GM19351 (cell line): ENCODE results near the gene ZNF496.
A peak's percentile ranks its signal among the peaks of the same experiment; 100 is the strongest.
"Not testable (repeated sequence)": the region's sequence is repeated elsewhere in the genome, so short reads cannot be mapped to it uniquely, and the experiment has no call there.

ENCODE experiments used
- ATAC-seq: cut with Tn5 transposase; IDR thresholded peaks from one replicate; pipeline ENCODE4 v1.9.1; 2021; ENCODE audit warnings: mild to moderate bottlenecking, moderate library complexity; ENCODE audit not compliant: unreplicated experiment

ZNF496 gene

DNA sequence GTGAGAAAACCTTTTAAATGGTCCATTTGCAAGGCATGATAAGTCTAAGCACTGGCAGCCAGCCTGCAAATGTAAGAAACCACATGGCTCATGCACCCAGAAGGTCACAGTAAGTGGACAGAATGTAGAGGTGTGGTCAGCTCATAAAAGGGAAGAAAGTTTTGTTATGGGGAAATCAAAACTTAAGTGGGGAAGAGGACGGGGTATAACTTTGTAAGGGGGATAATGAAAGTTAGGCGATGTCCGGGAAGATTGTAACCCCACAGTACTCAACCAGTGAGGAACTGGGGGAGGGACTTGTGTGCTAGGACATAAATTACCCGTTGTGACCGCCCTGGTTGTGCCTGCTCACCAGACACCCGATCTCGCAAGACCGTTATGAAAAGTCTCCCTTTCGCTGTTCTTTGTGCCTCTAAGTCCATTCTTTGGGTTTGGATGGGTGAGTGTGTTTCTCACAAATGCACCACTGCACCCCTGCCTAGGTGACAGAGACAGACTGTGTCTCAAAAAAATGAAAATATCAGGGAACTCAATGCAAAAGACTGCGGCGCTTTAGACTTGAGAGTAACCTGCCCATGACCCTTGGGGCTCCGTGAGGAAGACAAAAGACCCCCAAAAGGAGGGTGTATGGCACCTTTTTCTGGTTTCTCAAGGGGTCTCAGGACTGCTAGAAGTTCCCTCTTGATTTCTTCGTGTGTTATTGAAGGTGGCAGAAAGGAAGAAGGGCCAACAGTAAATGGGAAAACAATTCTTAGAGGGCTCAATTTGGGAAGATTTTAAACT is 28.6 kb upstream of the ZNF496 start:
- no peak for ATAC-seq

DNA sequence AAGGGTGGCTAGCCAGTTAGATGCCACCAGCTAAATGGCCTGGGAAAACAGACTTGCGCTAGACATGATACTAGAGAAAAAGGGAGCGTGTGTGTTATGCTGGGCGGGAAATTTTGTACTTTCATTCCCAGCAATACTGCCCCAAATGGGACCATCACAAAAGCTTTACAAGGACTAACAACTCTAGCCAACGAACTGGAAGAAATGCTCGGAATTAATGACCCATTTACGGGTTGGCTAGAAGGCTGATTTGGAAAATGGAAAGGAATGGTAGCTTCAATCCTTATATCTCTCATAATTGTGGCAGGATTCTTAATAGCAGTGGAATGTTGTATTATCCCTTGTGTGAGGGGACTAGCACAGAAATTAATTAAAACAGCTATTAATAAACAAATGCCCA is 27.9 kb upstream of the ZNF496 start:
- no peak for ATAC-seq

DNA sequence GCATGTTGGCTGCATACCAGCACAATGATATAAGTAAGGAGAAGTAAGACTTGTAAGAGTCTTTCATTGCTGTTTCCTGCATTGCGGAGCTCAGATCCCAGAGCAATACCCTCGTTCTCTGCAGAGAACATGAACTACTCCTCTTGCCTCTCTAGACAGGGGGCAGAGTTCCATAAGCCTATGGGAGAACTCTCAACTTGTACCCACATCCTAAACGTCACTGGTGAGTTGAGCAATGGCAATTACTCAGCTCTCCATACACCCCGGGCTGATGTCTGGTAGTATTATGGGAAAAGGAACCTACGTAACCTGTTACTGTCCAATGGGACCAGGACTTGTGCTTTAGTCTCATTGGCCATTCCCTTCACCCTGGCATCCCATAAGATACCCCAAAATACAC is 27.3 kb upstream of the ZNF496 start:
- ATAC-seq: no peak

DNA sequence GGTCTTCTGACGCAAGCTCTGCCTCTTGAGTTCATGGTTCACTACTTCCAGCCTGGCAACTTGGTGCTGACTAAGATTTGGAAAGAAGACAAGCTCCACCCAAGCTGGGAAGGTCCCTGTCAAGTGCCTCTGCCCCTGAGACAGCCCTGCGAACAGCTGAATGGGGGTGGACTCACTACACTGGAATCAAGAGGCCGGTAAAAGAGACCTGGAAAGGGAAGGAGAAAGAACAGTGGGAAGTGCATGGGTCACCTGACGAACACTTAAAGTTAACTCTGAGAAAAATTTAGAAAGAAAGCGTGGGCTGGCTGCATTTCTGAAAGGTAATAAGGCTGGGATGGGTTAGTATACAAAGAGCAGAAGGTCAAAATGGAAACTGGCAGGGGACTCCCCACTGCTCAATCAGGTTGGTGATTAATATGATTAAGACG is 26.1 kb upstream of the ZNF496 start:
- ATAC-seq: peak; percentile 86

DNA sequence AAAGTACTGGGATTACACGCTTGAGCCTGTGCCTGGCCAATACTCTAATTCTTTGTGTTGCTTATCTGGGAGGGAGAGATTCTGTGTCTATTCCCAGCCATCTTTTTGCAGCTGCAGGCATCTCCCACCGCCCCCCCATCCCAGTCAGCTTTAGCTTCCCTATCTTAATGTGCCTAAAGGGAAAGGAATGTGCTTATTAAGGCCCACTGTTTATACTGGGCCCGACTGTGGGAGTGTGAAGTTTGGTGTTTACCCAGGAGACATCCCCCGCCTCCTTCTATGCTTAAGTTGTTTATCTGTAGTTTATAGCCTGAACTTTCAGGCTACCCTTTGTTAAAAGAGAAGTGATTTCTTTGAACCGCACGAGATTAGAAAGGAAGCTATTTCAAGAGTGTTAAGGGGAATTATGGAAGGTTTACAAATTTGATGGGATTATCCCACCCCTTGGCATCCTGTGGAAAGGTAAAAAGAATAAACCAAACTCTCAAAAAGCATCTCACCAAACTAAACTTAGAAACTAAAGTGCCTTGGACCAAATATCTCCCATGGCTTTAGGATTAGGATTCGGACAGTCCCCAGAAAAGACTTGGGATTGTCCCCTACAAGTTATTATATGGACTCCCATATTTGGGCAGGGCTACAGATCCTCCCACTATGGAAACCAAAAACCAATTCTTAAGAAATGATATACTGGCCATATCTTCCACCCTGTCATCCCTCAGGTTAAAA is 25.5 kb upstream of the ZNF496 start:
- no peak for ATAC-seq

DNA sequence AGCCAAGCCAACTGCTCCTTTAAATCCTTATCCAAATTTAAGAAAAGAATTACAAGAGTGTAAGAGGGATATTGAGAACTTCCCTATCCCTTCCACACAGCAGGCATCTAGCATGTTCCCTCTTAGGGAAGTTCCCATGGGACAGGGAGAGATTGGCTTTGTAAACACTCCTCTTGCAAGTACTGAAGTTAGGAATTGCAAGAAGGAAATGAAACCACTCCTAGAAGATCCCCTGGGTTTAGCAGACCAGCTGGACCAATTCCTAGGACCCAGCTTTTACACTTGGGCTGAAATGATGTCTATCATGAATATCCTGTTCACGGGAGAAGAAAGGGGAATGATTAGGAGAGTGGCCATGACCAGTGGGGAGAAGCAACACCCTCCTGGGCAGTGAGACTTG is 23.5 kb upstream of the ZNF496 start:
- not testable (repeated sequence) for ATAC-seq

DNA sequence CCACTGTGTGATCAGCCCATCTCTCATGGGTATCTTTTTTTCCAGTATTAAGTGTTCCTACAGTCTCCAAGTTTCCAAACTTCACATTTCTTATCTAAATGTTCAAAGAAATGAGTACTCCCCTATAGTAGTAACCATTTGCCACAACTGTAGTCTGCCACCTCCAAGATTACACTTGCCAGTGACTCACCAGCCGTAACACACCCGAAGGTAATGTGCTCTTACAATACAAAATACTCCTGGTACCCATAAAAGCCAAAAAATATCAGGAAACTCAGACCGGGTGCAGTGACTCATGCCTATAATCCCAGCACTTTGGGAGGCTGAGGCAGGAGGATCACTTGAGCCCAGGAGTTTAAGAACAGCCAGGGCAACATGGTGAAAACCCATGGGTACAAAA is 20.5 kb upstream of the ZNF496 start:
- no peak for ATAC-seq

DNA sequence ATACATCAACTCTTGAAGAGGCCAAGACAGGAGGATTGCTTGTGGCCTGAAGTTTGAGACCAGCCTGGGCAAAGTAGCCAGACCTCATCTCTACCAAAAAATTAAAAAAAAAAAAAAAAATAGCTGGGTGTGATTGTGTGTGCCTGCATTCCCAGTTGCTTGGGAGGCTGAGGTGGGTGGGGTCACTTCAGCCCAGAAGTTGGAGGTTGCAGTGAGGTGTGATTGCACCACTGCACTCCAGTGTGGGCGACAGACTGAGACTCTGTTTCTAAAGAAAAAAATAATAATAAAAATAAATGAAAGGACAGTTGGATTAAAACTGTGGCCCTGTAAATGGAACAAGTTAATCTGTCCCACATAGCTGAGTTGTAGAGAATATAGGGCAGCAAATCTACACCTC is 18.9 kb upstream of the ZNF496 start:
- no peak for ATAC-seq

DNA sequence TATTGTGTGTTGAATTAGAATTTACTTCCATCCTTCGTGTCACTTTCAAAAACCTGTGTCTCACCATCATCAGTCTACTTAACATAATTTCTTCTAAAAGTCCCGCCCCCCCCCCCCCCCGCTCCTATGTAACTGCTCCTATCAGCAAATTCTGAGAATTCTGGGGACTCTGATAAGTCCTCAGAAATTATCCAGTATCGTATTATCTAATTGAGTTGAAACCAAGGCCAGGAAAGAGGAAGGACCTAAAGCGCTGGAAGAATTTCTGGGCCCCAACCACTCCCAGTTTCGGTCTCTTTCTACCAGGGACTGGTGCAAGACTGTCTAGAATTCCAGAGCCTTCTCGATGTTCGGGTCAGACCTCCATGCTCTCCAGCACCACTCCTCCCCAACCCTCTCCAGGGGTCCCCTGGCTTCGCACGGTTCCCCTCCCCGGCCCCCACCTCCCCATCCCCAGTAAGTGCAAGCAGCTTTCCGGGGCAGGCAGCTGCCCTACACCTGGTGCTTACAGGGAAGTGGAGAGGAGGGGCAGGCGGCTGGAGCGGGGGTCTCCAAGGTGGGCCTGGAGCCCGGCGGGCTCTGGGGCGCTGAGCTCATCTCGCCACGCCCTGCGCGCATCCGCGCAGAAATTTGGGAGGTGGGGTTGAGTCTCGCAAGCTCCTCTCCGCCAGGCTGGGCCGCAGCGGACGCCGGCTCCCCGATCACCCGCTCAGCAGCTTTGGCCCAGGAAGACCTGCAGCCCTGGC is 16.0 kb upstream of the ZNF496 start:
- ATAC-seq: no peak

DNA sequence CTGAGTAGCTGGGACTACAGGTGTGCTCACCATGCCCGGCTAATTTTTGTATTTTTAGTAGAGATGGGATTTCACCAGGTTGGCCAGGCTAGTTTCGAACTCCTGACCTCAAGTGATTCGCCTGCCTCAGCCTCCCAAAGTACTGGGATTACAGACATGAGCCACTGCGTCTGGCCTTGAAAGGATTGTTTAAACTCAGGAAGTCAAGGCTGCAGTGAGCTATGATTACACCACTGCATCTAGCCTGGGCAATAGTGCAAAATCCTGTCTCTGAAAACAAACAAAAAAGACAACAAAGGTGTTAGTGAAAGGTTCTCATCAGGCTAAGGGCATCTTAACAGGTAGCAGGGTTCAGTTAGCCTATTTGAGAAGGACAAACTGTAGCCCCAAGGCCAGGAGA is 14.2 kb upstream of the ZNF496 start:
- no peak for ATAC-seq

DNA sequence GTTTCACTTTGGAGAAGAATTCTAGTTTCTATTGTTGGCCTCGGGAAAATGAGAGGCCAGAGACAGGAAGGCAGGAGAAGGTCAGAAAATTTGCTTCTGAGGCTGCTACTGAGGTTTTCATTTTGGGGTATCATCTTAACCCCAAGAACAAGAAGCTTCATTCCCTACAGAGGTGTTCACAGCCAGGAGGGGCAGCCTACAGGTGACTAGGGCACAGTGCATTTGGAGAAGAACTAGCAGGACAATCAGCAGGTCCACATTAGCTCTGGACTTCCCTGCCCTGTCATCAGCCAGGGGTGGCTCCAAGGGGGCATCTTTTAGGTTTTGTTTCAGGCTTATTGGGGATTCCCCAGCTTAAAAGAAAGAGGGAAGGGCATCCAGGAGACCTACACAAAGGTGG is 12.1 kb upstream of the ZNF496 start:
- no peak for ATAC-seq

DNA sequence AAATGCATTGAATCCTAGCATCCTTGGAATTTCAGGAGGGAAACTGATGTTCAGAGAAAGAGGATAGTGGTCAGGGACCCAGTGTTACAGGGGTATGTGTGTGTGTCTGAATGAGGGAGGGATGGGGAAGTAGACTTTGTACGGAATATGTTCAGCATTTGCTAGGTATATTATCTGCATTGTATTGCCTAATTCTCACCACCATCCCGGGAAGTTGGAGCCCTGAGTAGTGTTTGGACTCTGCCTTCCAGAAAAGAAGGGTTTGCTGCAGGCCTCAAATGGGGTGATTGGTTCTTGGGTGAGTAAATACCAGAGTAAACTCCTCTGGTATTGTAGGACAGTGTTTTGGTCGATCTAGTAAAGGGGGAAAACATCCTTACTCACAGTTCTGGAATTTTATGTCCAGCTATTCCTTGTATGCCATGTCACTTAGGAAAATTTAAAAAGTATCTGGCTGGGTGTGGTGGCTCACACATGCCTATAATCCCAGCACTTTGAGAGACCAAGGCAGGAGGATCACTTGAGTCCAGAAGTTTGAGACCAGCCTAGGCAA is 7.1 kb upstream of the ZNF496 start:
- ATAC-seq: no peak

DNA sequence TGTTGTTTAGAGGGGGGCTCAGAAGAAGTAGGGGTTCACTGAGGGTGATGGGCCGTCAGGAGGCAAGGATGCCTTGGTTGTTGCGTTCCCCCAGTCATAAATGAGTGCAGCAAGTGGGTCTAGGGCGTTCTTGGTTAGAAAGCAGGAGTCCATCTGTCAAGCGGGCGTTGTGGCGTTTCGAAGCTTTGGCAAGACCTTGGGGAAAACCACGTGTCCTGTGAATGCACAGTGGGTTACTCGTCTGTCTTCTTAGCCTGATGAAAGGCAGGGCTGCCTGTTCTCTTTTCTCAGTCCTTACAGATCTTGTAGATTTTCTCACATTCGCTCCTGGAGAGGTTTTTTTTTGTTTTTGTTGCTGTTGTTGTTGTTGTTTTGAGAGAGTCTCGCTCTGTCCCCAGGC is 6.3 kb upstream of the ZNF496 start:
- no peak for ATAC-seq

DNA sequence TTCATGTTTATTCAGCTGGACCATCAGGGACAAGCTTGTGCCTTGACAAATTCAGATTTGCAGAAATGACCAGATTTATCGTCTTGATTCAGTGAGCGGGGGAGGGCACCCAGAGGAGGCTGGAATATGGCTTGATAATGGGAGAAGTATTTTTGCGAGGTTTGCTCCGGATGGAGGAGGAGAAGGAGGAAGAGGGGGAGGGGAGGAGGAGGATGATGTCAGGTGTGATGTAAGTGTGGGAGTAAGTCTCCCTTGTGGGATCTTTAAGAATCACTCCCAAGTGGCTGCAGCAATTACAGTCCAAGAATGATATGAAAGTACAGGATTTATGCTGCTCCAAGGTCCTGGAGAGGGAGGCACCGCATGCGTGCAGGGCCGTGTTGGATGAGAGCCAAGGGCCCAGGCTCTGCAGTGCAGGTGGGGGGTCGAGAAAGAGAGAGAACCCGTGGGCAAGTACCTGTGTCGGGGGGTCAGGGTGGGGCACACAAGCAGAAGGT is 5.6 kb upstream of the ZNF496 start:
- ATAC-seq: no peak

DNA sequence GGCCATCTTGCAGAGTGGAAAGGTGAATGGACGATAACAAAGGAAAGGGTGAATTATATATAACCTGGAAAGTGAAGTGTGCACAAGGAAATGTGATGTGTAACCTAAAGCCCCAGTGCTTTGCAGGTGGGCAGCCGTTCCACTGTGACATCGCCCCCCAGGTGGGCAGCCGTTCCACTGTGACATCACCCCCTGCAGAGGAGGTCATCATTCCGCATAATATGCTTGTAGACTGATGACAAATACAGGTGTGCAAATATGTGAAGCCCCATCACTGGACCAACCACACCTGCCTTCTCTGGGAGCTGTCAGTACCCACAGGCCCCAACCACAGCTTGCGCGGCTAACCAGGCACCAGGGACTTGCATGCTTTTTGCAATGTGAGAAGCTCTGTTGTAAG is 4.7 kb upstream of the ZNF496 start:
- no peak for ATAC-seq

DNA sequence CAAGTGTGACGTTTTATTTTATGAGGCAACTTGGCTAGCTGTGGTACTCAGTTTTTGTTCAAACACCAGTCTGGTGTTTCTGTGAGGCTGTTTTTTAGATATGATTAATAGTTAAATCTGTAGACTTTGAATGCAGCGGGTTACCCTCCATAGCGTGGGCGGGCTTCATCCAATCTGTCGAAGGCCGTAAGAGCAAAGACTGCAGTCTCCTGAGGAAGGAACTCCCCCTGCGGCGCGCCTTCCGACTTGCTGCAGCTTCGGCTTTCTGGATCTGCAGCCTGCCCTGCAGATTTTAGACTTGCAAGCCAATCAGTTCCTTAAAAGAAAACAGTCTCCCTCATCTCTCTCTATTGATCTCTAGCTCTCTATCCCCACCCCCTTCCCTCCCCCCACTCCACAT is 4.2 kb upstream of the ZNF496 start:
- no peak for ATAC-seq

DNA sequence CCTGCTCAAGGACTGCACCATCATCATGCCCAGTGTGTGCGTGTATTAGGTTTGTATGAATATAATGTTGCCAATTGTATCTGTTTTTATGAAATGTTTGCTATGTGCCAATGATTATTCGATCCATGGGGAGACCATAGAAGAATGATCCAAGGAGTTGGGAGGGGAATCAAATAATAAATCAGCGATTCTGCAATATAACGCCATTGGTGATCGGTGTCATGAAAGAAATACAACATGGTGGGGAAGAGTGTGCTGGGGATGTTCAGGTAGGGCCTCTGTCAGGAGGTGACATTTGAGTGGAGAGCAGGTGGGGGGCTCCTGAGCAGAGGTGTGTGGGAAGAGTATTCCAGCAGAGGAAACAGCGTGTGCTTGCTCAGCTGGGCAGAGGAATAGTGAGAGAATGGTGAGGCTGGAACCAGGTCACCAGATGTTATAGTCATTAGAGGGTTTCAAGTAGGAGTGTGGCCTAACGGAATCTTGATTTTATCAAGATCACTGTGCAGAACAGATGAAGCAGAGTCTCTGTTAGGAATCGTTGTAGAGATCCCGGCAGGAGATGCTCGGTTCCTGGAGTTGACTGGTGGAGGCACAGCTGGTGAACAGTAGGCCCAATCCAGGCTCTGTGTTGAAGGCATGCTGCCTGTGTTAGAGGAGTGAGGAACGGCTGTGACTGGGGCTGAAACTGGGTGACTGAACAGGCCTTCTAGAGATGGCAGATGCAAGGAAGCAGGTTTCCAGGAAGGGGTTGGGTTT is 2.9 kb upstream of the ZNF496 start:
- no peak for ATAC-seq

DNA sequence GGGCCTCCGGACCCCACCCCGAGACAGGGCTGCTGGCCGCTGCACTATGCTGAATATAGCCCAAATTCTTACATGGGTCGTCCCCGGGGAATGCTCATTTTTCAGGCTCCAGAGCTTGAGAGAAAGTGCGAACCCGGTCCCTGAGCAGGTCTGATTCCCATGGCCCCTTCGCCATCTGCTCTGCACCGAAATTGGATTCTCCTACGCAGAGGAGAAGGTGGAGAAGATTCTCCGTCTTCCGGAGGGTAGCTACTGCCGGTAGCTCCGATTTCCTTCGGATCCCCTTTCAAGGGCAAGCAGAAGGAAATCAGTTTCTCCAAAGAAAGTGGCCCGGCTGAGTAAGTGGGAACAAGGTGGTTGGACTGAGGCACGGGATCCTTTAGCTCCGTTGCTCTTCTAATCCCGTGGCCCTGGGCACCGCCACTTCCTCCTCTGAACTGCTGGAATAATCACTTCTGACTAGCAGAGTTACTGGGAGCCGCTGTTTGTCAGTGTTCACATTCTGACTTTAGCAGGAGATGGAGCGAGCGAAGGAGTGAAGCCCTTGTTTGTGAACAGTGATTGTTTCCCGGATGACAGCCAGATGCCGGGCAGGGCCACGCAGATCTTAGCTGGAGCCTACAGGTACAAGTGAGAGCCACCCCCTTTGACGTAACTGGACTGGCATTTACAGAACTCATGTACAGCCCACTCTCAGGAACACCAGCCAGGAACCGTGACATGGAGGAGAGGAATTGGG is 1.1 kb upstream of the ZNF496 start:
- ATAC-seq: no peak

DNA sequence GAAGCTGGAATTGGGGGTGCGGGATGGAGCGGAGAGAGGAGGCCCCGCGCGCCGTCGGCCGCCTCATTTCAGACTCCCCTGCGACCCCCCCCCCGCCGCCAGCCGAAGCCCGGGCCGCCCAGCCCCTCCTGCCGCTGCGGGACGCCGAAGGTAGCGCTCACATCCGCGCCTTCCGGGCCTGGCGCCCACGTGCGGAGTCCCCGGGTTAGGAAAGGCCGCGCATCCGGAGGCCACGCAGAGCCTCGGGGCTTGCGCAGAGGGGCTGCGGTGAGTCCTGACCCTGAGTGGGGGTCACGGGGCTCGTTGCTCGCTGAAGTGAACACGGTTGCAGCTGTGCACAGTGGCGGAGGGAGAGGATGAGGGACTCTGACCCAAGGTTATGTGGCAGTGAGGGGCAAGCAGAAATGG is 552 bp upstream of the ZNF496 start:
- ATAC-seq: peak; percentile 45

DNA sequence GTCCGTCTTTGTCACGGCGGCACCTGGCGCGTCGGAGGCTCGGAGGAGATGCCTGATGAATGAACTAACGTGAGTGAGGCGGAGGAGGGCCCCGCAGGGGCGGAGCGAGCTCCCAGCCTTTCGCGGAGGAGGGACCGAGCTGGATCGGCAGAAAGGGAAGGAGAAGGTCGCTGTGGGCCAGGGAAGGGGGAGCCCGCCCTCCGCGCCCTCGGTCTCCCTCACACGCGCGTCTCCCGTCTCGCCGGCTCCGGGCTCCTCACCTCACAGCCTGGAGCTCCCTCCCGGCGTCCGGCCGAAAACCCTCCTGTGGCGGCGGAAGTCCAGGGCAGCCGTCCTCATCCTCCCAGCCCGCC is 519 bp downstream of the ZNF496 start:
- peak; percentile 57 for ATAC-seq
